HG03442 (cell line): ENCODE measurements around the gene NR3C2.

Experiments
- ATAC-seq: cut with Tn5 transposase; IDR thresholded peaks from one replicate; pipeline ENCODE4 v1.9.1; 2021; ENCODE audit warnings: mild to moderate bottlenecking, moderate library complexity; ENCODE audit not compliant: unreplicated experiment

Gene NR3C2

DNA sequence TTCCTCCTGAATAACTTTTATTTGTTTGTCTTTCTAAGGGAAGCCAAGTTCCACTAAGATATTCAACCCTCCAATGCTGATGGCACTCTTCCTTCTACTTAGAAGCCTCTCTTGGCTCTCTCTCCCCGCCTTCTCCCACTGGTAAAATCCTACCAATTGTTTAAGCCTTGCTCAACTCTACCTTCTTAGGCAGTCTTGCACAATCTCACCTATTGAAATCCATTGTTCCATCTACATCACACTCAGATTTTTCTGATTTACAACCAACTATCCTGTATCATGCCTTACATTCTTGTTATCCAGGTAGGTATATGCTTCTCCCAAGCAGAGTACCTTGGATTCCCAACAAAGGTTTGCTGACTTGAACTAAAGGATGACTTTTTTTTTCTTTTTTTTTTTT lies 69.1 kb downstream of the NR3C2 start:
- ATAC-seq = no peak

GRCh38 chr4:148369919-148370318 lies 72.3 kb downstream of the NR3C2 start:
- ATAC-seq = no peak

GRCh38 chr4:148367756-148368155 lies 74.5 kb downstream of the NR3C2 start:
- no peak for ATAC-seq

DNA sequence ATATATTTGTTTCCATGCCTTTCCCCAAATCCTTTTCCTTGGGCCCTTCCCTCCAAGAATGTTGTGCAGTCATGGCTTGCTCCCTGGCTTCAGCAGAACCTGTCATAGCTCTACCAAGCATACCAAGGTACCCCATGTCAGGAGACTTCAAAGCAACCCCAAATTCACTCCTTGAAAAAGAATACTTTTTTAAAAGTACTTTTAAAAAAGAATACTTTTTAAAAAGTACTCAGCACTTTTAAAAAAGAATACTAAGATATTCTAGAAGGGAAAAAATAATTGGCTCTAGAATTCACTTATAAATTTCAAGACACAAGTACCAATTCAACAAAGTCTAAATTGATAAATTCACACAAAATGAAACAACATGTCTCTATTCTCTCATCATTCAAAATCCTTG lies 76.0 kb downstream of the NR3C2 start:
- no peak for ATAC-seq

DNA sequence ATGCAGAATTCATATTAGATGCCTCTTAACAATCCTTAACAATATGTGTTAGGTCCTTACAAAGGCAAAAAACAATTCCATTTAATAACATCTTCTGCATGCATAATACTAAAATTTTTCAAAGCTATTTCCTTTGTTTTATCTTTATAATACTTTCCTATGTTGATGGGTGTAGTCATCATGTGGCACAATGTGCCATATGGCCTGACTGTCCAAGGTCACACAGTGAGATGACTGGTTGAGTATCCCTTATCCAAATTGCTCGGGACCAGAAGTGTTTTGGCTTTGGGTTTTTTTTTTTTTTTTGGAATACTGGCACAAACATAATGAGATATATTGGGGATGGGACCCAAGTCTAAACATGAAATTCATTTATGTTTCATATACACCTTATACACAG lies 77.7 kb downstream of the NR3C2 start:
- no peak for ATAC-seq

GRCh38 chr4:148359769-148360168 lies 82.4 kb downstream of the NR3C2 start:
- ATAC-seq = no peak

GRCh38 chr4:148355442-148356123 lies 86.6 kb downstream of the NR3C2 start:
- ATAC-seq = no peak

- ATAC-seq = no peak
Measured at GRCh38 chr4:148354186-148354585, 88.0 kb downstream of the NR3C2 start.

GRCh38 chr4:148353571-148353970 lies 88.6 kb downstream of the NR3C2 start:
- no peak for ATAC-seq

DNA sequence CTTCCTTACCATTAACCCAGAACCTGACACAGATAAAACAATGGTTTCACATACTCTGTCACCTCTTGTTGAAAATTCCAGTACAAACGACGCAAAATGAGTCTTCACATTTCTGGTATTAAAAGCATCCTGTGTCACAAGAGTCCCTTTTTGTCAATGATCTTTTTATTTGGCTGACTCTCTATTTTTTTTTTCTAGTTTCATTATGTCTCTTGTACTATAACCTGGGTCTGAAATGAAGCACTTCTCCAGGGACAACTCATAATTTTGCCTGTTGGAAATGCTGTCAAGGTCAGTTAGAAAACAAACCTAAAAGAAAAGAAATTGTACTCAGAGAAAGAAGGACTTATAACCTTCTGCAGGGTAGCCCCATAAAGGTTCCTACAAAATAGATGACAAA lies 93.1 kb downstream of the NR3C2 start:
- ATAC-seq = no peak

DNA sequence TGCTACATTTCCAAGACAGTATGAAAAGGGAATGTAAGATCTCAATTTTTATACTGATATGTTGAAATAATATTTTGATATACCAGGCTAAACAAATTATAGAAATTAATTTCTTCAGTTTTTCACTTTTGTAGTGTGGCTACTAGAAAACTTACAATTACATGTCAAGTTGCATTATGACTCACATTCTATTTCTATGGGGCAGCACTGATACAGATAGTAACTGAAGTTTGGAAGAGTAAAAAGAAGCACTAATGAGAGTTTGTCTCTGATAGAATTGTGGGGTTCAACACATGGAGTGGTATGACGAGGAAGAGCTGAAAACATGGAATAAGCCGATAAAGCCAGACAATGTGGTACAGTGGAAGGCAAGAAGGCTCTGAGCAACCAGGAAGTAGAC lies 95.6 kb downstream of the NR3C2 start:
- no peak for ATAC-seq

DNA sequence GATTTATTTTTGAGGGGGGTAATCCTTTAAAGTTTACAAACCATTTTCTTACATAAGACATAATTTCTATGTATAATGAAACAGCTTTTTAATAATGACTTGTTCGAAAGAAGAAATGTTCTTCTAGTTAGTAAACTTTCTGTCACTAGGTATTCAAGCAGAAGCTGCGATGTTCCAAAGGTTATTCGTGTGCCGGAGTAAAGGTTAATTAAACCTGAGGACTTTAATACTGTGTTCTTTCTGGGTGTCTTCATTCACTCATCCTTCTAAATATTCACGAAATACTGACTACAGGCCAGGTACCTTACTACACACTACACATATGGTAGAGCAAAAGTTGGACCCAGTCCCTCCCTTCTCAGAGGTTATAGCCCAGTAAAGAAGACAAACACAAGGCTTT lies 96.7 kb downstream of the NR3C2 start:
- no peak for ATAC-seq

DNA sequence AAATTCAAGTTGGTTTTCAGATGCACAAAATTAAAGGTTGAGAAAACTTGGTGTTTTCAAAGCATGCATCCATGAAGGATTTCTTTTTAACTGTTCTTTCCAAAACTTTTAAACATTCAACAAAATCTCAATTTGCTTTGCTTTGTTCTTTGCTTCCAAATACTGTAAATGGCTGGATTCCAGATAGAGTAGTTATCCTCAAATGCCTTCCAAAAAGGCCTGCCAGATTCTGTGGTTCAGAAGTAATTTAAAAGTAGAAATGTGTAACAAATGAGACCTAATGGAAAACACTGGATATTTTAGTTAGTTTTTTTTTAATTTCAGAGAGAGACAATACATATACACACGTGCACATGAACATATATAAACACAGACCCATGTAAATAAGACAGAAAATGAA lies 97.3 kb downstream of the NR3C2 start:
- no peak for ATAC-seq

GRCh38 chr4:148344352-148344751 lies 97.9 kb downstream of the NR3C2 start:
- no peak for ATAC-seq

DNA sequence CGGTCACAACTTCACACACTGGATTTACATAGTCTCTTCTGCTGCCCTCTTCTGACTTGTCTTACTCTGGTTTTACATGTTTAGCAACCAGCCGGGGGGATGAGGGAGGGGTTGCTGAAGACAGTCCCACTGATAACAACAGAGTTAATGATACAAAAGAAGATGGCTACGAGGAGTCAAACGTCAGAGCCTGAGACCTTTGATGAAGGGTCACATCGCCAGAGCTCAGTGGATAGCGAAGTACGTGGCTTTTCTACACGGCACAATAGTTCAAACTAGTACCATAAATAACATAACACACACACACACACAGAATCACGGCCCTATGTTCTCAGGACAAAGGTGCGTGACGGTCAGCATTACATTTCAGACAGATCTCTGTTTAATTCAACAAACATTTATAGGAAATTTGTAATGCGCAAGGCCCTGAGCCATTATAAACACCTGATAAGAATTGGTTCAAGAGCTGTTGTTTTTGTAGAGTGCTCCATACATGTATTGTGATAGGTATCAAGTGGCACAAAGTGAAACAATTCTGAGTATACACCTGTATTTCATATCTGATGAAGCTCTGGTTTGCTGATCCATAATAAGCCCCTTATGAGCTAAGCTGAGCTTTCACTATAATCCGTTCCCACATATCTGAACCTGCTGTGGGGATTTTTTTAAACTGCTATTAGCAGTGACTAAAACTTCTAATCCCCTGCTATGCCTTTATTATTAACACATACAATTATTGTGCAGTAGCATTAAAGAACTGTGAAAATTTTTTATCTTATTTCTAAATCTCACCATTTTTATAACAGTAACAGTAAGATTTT lies 100.0 kb downstream of the NR3C2 start:
- ATAC-seq = no peak

- no peak for ATAC-seq
Measured at GRCh38 chr4:148335133-148335532, 107.1 kb downstream of the NR3C2 start.

DNA sequence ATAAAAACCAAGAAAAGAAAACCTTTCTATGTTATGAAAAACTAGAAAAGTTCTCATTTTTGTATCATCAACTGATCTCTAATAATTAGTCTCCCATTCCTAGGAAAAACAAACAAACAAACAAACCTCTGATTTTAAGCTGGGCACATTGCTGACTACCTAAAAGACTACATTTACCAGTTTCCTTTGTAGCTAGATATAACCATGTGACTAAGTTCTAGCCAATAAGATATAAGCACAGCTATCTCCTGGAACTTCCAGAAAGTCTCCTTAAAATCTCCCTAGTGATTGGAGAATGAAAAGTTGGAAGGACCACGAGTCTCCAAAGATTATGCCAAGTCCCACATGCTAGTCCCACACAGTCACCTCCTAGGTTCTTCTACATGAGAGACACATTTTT lies 108.9 kb downstream of the NR3C2 start:
- no peak for ATAC-seq

GRCh38 chr4:148332486-148332885 lies 109.7 kb downstream of the NR3C2 start:
- no peak for ATAC-seq

GRCh38 chr4:148330724-148331123 lies 111.5 kb downstream of the NR3C2 start:
- no peak for ATAC-seq

GRCh38 chr4:148330161-148330560 lies 112.1 kb downstream of the NR3C2 start:
- ATAC-seq = no peak

- no peak for ATAC-seq
Measured at GRCh38 chr4:148329751-148330150, 112.5 kb downstream of the NR3C2 start.

- ATAC-seq = no peak
Measured at GRCh38 chr4:148327683-148328082, 114.5 kb downstream of the NR3C2 start.
